K562 (cell line): ENCODE data around the gene SPRYD3. TPM values are rescaled to one million over a fixed set of nuclear protein-coding genes. Genes with fewer than 3 reads are reported as not detected.

ENCODE experiments used
- NRF1 ChIP-seq, 2 experiments: fragments of 450-650 bp; IDR thresholded peaks in 1 of 2; conservative IDR thresholded peaks in 1 of 2; 2 replicates each; pipeline ENCODE4 v1.6.1; 2014; ENCODE audit warnings: mild to moderate bottlenecking in 2 of 2
- RAD21 ChIP-seq, 2 experiments: fragments of 250-450 bp in 1 of 2; fragments of 450-650 bp in 1 of 2; sonication (Bioruptor Pico) in 1 of 2; formaldehyde crosslinking in 1 of 2; IDR thresholded peaks in 1 of 2; conservative IDR thresholded peaks in 1 of 2; 2 replicates each; pipeline versions ENCODE4 v1.4.0 to v1.8.0; 2020 to 2022; ENCODE audit warnings: mild to moderate bottlenecking in 2 of 2, moderate library complexity in 1 of 2
- SIN3A ChIP-seq, 2 experiments: fragments of 150-350 bp in 1 of 2; IDR thresholded peaks; 2 replicates each; pipeline ENCODE4 v1.6.1; 2011 to 2016; ENCODE audit warnings: borderline replicate concordance in 2 of 2, low read depth in 2 of 2, low read length in 2 of 2, mild to moderate bottlenecking in 2 of 2, moderate library complexity in 2 of 2; ENCODE audit not compliant: control insufficient read depth in 1 of 2
- TAF1 ChIP-seq: IDR thresholded peaks from 2 replicates; pipeline ENCODE4 v1.6.1; 2011; ENCODE audit warnings: mild to moderate bottlenecking, low read length, moderate library complexity; ENCODE audit not compliant: insufficient read depth, control insufficient read depth, severe bottlenecking; ENCODE audit errors: extremely low read depth
- TFAP4 ChIP-seq: sonication (generic); formaldehyde crosslinking; IDR thresholded peaks from 2 replicates; pipeline ENCODE4 v1.8.0; 2022; ENCODE audit warnings: missing genetic modification reagents, mild to moderate bottlenecking, moderate library complexity, borderline replicate concordance
- XRCC5 ChIP-seq: fragments of 200-400 bp; formaldehyde crosslinking; IDR thresholded peaks from 2 replicates; pipeline ENCODE4 v1.6.1; 2017; ENCODE audit warnings: low read depth, mild to moderate bottlenecking, low read length
- polyA plus RNA-seq, 8 experiments: library from polyadenylated mRNA; depleted of rRNA in 4 of 8; stranded (reverse) in 5 of 8; unstranded in 3 of 8; fragments of >200 nt; fragmentation: Nextera tagmentation in 2 of 8; fragmentation: Illumina TruSeq in 1 of 8; extraction: Ambion mirVana in 2 of 8; extraction: Trizol in 1 of 8; gene quantifications; 2 replicates each; pipeline versions ENCODE4 v1.2.1 to v1.2.3, GENCODE V29; 2011 to 2014; ENCODE audit warnings: inconsistent platforms in 1 of 8, missing spikeins in 1 of 8
- total RNA-seq, 7 experiments: library from RNA; depleted of rRNA in 6 of 7; stranded (reverse); fragments of >200 nt in 6 of 7; fragmentation: Illumina TruSeq in 2 of 7; extraction: Trizol in 2 of 7; gene quantifications; 2 replicates each; pipeline versions ENCODE4 v1.2.1 to v1.2.3, GENCODE V29; 2011 to 2021; ENCODE audit warnings: low replicate concordance in 1 of 7

Gene SPRYD3
- total and polyA plus RNA-seq, 9 of the 15 experiments (the other 6 are each of a cell fraction or from before 2014, with no cell fraction given) = 1.5 to 13.6 (median 7.6) TPM

GRCh38 chr12:53099071-53099882, 20.1 kb upstream of the SPRYD3 start (continued):
- TF ChIP-seq NRF1 (conservative IDR thresholded peaks at IDR 0.05 in 1 of 2, IDR thresholded peaks at IDR 0.05 in 1 of 2) (no peak), XRCC5 (peak; percentile 88), SIN3A (IDR thresholded peaks at IDR 0.05; ENCODE audit: borderline replicate concordance in 2 of 2, control insufficient read depth in 1 of 2, low read depth in 2 of 2, low read length in 2 of 2) (0 out of 4 replicates have a peak, but pooled peaks of 1 of the 2 experiments have one; percentile 34), TAF1 (peak; percentile 44), TFAP4 (peak; percentile 60; the same call in 1 of the 2 replicates), RAD21 (CRISPR knock-in tag; conservative IDR thresholded peaks at IDR 0.05 in 1 of 2, IDR thresholded peaks at IDR 0.05 in 1 of 2) (peak; percentile 90 to 94)
